Stimulated activated CD8-positive, alpha-beta memory T cell treated with anti-CD3 and anti-CD28 coated beads, Interleukin-15, amount 100 ng/mL, for 48 hours (primary cell): ENCODE measurements around the gene DOK7.
A peak's percentile ranks its signal among the peaks of the same experiment; 100 is the strongest.

Experiments used
- DNase-seq, 2 donors: peaks; one replicate each; pipeline ENCODE4 v3.0.0-alpha.2; 2020; ENCODE audit warnings: low read depth in 2 of 2

The DOK7 gene

GRCh38 chr4:3475041-3475712 is 12.1 kb downstream of the DOK7 start:
- DNase-seq: no peak

DNA sequence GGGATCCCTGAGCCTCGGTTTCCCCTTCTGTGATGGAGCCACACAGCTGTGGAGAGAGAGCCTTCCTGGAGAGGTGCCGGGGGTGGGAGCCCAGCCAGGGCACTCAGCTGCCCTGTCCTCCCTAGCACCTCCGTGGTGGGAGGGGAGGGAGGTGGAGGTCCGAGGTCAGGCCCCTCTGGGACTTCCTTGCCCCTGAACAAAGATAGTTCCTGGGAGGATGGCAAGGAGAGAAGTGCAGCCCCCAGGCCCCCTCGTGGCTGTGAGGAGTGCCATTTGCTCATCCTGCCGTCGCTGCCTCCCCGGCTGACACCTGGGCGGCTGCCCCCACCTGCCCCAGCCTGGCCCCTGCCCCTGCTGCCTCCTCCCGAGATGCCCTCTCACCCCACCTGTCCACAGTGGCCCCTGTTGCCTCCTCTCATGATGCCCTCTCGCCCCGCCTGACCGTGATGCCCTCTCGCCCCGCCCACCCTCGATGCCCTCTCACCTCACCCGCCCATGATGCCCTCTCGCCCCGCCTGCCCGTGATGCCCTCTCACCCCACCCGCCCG is 12.7 kb downstream of the DOK7 start:
- no peak for DNase-seq

GRCh38 chr4:3476341-3476747 is 13.2 kb downstream of the DOK7 start:
- no peak for DNase-seq

DNA sequence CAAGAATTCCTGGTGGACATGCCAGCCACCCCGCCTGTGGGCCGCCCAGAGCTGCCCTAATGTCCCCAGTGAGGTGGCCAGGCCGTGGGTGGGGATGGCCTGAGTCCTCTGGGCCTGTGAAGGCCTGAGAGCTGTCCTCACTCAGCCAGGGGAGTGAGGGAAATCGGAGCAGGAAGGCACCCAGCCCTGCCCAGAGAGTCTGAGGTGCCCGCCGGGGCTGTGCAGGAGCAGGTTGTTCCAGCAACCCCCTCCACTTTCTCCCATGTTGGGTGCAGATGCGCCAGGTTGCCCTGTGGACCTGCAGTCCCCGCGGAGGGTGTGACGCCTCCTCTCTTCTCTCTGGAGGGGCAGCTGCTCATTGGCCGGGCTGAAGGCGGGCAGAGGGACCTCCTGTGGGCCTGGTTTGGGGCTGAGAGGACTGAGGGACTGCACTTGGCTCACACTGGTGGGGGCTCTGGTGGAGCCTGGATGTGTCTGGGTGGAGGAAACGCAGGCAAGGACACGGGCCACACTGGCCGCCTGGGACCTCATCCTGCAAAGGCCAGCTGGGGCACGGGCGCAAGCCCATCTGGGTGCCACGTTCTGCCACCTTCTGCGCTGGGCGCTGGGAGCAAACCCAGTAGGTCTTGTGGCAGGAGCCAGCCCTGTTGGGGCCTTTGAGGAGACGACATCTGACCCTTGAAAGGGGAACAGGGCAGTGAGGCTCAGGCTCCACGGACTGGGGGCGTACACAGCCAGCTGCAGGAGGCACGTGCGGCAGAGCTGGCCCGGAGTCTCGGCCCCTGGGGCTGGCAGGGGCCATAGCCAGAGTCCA is 14.0 kb downstream of the DOK7 start:
- DNase-seq: no peak

GRCh38 chr4:3477750-3478430 is 14.8 kb downstream of the DOK7 start:
- DNase-seq: no peak

DNA sequence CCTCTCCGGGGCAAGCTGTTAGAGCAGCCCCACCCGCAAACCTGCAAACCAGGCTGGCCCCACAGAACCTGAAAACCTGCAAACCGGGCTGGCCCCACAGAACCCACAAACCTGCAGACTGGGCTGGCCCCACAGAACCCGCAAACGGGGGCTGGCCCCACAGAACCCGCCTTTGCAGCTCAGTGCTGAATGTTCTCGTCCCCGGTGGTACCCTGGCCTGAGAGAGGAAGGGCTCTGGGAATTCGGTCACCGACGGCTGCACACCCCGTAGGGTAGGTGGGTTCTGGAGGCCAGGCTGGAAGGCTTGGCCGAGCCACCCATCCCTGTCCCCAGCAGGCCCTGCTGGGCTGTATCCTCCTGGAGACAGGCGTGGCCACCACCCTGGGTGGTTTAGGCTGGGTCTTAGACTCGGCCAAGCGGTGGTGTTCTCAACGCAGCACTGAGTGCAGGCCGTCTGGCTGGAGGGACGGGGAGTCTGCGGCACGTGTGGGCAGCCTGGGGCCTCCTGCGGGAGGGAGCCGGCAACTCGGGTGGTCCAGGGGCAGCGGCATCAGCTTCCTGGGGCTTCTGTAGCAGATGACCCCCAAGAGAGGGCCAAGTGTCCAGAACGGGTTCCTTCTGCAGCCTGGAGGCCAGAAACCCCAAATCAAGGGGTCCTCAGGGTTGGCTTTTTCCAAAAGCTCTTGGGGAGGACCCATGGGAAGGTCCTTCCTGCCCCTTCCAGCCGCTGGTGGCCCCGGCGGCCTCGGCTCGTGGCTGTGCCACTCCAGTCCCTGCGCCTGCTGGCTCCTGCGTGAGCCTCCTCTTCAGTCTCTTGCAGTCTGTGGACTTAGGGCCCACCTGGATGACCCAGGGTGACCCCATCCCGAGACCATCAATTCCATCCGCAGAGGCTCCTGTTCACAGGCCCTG is 15.6 kb downstream of the DOK7 start:
- DNase-seq: no peak

DNA sequence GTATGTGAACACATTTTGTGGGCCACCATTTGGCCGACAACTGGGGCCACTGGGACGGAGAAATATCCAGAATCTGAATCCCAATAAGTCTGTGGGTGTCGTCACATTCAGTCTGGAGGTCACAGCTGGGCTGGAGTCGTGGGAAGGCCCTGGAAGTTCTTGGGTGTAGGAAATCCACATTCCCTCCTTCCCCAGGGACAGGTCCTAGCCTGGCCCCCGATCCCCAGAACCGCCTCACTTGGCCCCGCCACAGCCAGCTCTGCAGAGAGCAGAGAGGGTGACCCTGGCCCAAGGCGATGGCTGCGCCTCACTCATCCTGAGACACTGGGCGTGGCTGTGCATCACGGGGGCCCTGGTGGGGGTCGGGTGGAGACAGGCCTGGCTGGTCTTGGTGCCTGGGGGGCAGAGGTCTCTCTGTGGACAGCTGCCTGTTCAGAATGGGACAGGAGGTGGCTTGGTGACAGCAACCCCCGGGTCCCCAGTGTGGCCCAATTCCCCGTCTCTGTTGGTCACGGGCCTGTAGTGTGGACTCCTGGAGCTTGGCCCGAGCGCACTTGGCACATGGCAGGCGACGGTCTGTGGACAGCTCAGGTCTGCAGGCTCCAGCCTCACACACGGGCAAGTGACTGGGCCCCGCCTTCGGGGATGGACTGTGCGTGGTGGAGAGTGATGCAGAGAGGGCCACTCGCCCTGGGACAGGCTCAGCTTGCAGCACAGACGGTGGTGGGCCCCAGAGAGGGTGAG is 16.4 kb downstream of the DOK7 start:
- no peak for DNase-seq

DNA sequence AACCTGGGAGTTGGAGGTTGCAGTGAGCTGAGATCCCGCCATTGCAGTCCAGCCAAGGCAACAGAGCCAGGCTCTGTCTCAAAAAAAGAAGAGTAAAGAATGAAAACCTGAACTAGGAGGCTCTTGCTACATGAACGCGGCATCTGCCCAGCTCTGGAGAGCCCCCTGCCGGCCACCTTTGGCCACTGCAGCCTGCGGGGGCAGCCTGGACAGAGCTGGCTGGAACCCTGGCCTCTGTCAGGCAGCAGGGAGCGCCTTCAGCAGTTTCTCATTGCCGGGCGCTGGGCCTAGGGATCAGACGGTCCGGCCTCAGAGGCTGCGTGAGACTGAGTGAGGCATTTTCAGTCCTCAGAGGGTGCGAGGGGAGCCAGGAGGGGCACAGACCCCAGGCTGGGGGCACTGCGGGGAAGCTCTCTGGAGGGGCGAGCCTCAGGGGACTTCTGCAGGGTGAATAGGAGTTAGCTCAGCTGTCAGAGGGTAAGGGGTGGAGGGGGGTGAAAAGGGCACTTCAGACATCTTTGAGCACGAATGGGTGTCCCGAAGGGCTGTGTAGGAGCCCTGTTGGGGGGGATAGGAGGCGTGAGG is 17.5 kb downstream of the DOK7 start:
- peak; percentile 57 to 59 for DNase-seq

DNA sequence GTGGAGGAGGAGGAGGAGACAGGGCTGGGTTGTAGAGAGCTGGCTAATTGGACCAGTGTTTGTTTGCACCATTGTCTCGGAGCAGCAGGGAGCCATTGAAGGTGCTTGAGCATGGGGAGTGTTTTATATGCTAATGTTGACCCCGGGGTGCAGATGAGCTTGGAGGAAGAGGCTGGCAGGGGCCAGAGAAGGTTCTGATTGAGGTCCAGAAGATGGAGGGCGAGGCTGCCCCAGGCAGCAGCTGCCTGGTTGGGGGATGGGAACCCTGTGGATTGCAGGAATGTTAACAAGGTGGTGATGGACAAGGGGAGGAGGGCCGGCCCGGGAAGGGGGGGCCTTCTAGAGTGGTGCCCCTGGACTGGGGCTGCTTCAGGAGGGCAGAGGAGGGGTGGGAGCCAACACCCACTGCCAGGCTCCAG is 18.0 kb downstream of the DOK7 start:
- DNase-seq: no peak

- DNase-seq: no peak
Observed at GRCh38 chr4:3481783-3482393, 18.8 kb downstream of the DOK7 start.

GRCh38 chr4:3482707-3483106 is 19.6 kb downstream of the DOK7 start:
- no peak for DNase-seq

- DNase-seq: no peak
Observed at GRCh38 chr4:3483471-3483921, 20.4 kb downstream of the DOK7 start.

DNA sequence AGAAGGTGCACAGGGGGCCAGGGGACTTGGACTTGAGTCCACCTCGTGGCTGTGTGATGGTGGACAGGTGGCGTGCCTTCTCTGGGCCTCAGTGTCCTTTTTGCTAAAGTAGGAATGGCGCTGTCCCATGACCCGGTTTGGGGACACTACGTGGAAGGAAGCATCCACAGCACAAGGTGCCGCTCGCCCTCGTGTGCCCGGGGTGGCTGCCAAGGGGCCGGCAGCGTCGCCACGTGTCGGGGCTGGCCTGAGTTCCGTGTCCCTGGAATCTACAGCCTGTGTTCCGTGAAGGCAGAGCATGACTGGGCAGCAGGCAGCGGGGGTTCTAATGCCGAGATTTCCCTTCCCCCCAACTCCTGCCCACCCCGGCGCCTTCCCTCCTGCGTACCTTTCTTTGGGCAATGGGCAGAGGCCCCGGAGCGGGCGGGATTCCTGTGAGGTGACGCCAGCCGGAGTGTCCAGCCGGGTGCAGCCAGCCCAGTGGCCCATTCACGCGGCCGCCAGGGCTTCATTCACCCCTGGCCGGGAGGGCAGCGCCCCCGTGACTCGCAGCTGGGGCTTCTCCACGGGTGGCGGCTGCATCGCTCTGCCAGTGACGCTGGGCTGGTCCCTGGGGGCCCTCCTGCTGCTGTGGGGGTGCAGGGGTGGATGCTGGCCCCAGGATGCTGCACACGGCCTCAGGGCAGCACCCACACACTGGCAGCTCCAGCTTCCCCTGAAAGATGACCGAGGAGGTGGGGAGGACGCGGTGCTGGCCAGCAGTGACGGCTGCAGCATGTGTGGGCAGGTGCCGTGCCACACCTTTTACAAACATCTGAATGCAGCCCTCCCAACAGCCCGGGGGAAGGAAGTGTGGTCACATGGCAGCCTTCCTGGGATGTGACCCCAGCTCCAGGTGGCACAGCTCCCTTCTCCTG is 21.2 kb downstream of the DOK7 start:
- no peak for DNase-seq

DNA sequence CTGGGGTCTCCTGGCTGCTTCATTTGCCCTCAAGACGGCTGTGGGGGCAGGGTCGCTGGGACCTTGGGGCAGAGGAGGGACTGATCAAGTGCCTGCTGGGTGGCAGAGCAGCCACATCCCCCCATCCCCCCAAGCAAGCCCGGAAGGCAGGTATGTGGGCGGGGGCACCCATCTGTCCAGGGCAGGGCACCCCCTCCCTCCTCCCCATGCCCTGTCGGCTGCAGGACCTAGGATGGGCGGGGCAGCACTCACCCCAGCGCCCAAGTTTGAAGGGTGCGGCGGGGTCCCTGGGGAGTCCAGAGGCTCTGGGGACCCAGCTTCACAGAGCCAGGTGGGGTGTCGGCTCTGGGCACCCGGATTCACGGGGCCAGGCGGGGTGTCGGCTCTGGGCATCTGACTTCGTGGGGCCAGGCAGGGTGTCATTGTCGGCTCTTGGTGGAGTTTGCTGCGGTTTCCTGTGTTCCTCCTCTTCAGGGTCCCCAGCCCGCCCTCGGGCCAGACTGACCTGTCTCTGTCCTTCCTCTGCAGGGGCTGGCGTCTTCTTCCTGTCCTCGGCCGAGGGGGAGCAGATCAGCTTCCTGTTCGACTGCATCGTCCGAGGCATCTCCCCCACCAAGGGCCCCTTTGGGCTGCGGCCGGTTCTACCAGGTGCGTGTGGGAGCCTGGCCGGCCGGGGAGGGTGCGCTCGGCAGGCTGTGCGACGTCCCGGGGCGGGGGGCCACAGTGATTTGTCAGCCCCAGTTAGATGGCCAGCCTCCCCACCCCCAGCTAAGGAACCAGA is 22.1 kb downstream of the DOK7 start:
- no peak for DNase-seq

DNA sequence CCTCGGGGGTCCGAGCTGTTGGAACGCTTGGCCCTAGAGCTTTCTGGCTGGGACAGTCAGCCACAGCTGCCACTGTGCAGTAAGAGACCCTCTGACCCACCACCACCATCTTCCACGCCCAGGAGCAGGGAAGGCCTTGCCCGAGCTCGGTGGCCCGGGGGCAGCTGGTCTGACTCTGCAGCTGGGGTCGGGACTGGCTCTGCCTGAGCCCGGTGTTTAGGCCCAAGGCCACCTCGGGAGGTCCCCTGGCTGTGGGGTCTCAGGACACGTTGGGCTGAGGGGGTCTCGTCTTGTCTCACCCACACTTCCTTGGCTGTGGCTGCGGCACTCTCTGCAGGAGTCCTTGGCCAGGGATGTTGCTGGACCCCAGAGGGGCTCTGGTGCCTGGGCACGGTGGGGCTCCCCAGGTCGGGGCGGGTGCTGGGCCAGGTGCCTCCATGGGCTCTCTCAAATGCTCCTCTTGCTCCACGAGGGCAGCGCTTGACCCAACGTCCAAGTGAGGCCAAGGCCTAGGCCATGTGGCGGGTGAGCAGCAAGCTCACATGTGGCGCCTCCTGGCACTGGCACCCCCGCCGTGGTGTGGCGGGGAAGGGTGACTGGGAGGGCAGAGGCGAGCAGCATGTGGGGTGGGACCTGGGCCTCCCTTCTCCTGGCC is 22.9 kb downstream of the DOK7 start:
- no peak for DNase-seq

DNA sequence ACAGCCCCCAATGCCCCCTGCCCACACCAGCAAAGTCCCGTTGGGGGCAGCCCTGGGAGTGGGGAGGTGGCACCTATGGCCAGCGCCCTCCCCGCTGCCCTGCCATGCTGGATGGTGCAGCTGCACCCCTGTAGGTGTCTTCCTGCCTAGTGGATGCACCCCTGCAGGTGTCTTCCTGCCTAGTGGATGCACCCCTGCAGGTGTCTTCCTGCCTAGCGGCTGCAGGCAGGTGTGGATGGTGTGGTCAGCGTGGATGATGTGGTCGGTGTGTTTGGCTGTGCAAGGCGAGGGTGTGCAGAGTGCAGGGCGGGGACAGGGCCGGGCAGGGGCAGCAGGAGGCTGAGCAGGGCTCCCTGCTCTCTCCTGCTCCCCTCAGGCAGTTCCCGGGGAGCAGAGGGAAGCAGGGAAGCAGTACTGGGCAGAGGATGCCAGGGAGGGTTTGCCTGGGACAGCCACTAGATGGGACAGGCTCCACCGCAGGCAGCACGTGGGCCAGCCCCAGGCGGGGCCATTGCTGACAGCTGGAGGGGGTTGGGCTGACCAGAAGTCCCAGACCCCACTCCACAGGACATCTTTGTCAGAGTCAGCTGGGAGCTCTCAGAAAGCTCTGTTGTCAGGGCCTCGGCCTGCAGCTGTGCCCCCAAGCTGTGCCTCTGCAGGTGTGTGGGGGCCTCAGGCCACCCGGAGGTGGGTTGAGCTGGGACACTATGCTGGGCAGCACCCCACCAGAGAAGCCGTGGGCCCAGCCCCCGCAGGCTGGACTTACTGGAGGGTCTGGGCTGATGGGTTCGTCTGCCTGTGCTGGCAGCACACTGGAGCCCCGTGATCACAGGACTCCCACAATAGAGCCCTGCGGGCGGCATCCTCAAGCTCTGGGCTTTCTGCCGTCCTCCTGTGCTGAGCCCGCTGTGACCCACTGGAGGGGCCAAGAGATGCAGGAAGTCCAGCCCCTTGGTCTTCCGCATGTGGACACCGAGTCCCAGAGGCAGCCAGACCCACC is 23.7 kb downstream of the DOK7 start:
- DNase-seq: no peak
